SU-DHL-6 (cell line): ENCODE measurements around the gene RASGRF2.

Experiments
- H2AFZ ChIP-seq: fragments of 200-600 bp; sonication (generic); 2 replicates; pipeline ENCODE4 v1.6.1; 2014; ENCODE audit warnings: low read depth, mild to moderate bottlenecking, moderate library complexity, mixed read lengths, antibody characterized with exemption, low read length; ENCODE audit not compliant: severe bottlenecking
- H3F3A ChIP-seq: fragments of 200-600 bp; shearing (Covaris generic); 2 replicates; pipeline ENCODE4 v1.6.0; 2016; ENCODE audit warnings: antibody characterized with exemption, mild to moderate bottlenecking; ENCODE audit not compliant: insufficient read depth
- H3K27ac ChIP-seq: fragments of 200-600 bp; sonication (generic); 2 replicates; pipeline ENCODE4 v1.5.1; 2016; ENCODE audit warnings: low read depth, mild to moderate bottlenecking, low read length, moderate library complexity, mixed read lengths
- H3K27me3 ChIP-seq: fragments of 200-600 bp; sonication (generic), shearing (Covaris generic); 2 replicates; pipeline ENCODE4 v1.6.0; 2014; ENCODE audit warnings: mild to moderate bottlenecking, low read length
- H3K36me3 ChIP-seq: fragments of 200-600 bp; sonication (generic); 2 replicates; pipeline ENCODE4 v1.6.1; 2014; ENCODE audit warnings: mild to moderate bottlenecking, low read length, mixed read lengths
- H3K4me2 ChIP-seq: fragments of 300-600, 200-600 bp; shearing (Covaris generic), sonication (generic); 2 replicates; pipeline ENCODE4 v1.6.0; 2014; ENCODE audit warnings: low read length, low read depth, mild to moderate bottlenecking; ENCODE audit not compliant: poor library complexity, severe bottlenecking
- H3K4me3 ChIP-seq: fragments of 200-600 bp; sonication (generic); 2 replicates; pipeline ENCODE4 v1.5.1; 2014; ENCODE audit warnings: antibody characterized with exemption, low read length, mild to moderate bottlenecking, mixed read lengths; ENCODE audit not compliant: insufficient read depth, poor library complexity, severe bottlenecking
- H3K79me2 ChIP-seq: fragments of 200-600 bp; sonication (generic); 2 replicates; pipeline ENCODE4 v1.6.1; 2014; ENCODE audit warnings: mild to moderate bottlenecking, low read length, moderate library complexity; ENCODE audit not compliant: insufficient read depth
- H3K9ac ChIP-seq: fragments of 200-600 bp; sonication (generic); 2 replicates; pipeline ENCODE4 v1.7.0; 2014; ENCODE audit warnings: mild to moderate bottlenecking, low read length
- H3K9me2 ChIP-seq: fragments of 200-600 bp; sonication (generic); replicated peaks from 2 replicates; pipeline ENCODE4 v1.6.1; 2014; ENCODE audit warnings: low read length; ENCODE audit not compliant: insufficient read depth
- H3K9me3 ChIP-seq: fragments of 200-600 bp; sonication (generic); 2 replicates; pipeline ENCODE4 v1.6.1; 2014; ENCODE audit warnings: low read length, mixed read lengths; ENCODE audit not compliant: insufficient read depth
- H4K20me1 ChIP-seq: fragments of 200-600 bp; sonication (generic); 2 replicates; pipeline ENCODE4 v1.6.1; 2014; ENCODE audit warnings: low read depth, mild to moderate bottlenecking, antibody characterized with exemption, low read length, moderate library complexity, mixed read lengths
- CTCF ChIP-seq: fragments of 200-600 bp; sonication (generic); IDR thresholded peaks from one replicate; pipeline ENCODE4 v1.5.1; 2017; ENCODE audit warnings: antibody characterized with exemption, mild to moderate bottlenecking, low read length, moderate library complexity; ENCODE audit not compliant: insufficient read depth, poor library complexity, severe bottlenecking
- EZH2phosphoT487 ChIP-seq: fragments of 200-600 bp; sonication (generic), shearing (Covaris generic); conservative IDR thresholded peaks from 2 replicates; pipeline ENCODE4 v1.6.1; 2018; ENCODE audit warnings: mild to moderate bottlenecking, antibody characterized with exemption, low read length, moderate library complexity, mixed read lengths

Gene RASGRF2

DNA sequence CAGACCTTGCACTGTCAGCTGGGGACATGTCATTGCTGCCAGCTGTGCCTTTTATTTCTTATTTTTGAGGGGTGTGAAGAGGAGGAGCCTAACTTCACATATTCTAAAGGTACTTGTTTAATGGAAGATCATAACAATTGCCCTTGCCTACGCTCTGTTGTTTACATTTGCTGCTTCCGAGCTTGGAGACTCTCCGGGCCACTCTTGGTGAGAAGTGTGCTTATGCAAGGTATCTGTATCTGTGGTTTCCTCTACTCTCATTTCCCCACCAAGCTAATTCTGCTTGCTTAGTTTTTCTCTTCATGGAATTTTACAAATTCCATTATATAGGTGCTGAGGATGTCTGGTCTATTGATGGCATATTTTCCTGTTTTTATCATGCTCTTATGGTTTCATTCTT is 105.3 kb downstream of the RASGRF2 start:
- no peaks in the 10 kb centered on the region for H3K79me2 ChIP-seq
- H3K4me2 ChIP-seq: no peak overlapping the region
- H3K9ac ChIP-seq: no peak overlapping the region
- H4K20me1 ChIP-seq: no peaks in the 10 kb centered on the region
- H3K4me3 ChIP-seq: no peak overlapping the region
- H3K27ac ChIP-seq: no peak overlapping the region
- H3K27me3 ChIP-seq: no peaks in the 10 kb centered on the region
- no peak overlapping the region for H2AFZ ChIP-seq
- H3K9me3 ChIP-seq: no peaks in the 10 kb centered on the region
- no peaks in the 10 kb centered on the region for H3K9me2 ChIP-seq
- no peaks in the 10 kb centered on the region for H3F3A ChIP-seq
- no peak for TF ChIP-seq CTCF
- TF ChIP-seq EZH2phosphoT487: no peak
- H3K36me3 ChIP-seq: no peaks in the 10 kb centered on the region

DNA sequence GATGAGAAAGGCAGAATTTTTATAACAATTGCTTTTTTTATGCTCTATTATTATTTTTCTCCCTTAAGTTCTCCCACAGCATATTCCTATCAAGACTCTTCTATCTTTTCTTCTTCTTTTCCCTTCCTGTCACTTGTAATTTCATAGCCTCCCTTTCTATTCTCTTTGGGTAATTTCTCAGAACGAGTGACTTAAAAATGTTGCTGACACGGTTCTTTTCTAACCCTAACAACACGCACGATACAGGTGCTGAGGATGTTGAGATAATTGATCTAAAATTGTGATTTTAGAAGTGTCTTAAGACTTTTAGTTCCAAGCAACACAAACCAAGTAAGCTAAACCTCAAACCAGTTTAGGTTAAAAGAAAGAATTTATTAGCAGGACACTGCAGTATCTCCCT is 105.9 kb downstream of the RASGRF2 start:
- TF ChIP-seq EZH2phosphoT487: no peak
- no peak for TF ChIP-seq CTCF
- Histone ChIP-seq H2AFZ (no peak overlapping the region), H3K36me3 (no peaks in the 10 kb centered on the region), H3K4me2 (no peak overlapping the region), H3K27me3 (no peaks in the 10 kb centered on the region), H4K20me1 (no peaks in the 10 kb centered on the region), H3F3A (no peaks in the 10 kb centered on the region; the same call in 1 of the 2 replicates), H3K27ac (no peak overlapping the region), H3K9ac (no peak overlapping the region), H3K79me2 (no peaks in the 10 kb centered on the region), H3K4me3 (no peak overlapping the region), H3K9me2 (no peaks in the 10 kb centered on the region), H3K9me3 (no peaks in the 10 kb centered on the region)

GRCh38 chr5:81067406-81067805 is 107.2 kb downstream of the RASGRF2 start:
- Histone ChIP-seq H3K79me2 (no peaks in the 10 kb centered on the region), H3K4me2 (no peak overlapping the region), H3K9me2 (no peaks in the 10 kb centered on the region), H2AFZ (no peak overlapping the region), H3K36me3 (no peaks in the 10 kb centered on the region), H3K9me3 (no peaks in the 10 kb centered on the region), H4K20me1 (no peaks in the 10 kb centered on the region), H3K27ac (no peak overlapping the region), H3K9ac (no peak overlapping the region), H3K4me3 (no peak overlapping the region), H3F3A (no peaks in the 10 kb centered on the region; the same call in 1 of the 2 replicates), H3K27me3 (no peaks in the 10 kb centered on the region)
- TF ChIP-seq EZH2phosphoT487 (no peak), CTCF (no peak)

GRCh38 chr5:81068063-81068462 is 107.9 kb downstream of the RASGRF2 start:
- TF ChIP-seq EZH2phosphoT487 (no peak), CTCF (no peak)
- H3K9me3 ChIP-seq: no peaks in the 10 kb centered on the region
- H3K9ac ChIP-seq: no peak overlapping the region
- H3K27ac ChIP-seq: no peak overlapping the region
- H2AFZ ChIP-seq: no peak overlapping the region
- no peaks in the 10 kb centered on the region for H3K36me3 ChIP-seq
- no peak overlapping the region for H3K4me3 ChIP-seq
- H3F3A ChIP-seq: no peaks in the 10 kb centered on the region; the same call in 1 of the 2 replicates
- no peaks in the 10 kb centered on the region for H3K79me2 ChIP-seq
- H4K20me1 ChIP-seq: no peaks in the 10 kb centered on the region
- H3K27me3 ChIP-seq: no peaks in the 10 kb centered on the region
- no peak overlapping the region for H3K4me2 ChIP-seq
- no peaks in the 10 kb centered on the region for H3K9me2 ChIP-seq
